GM12865 (cell line): ENCODE results near the gene PARVA.

Experiments
- DNase-seq: peaks from one replicate; pipeline ENCODE4 v3.0.0; 2010; ENCODE audit warnings: low read depth
- H3K4me3 ChIP-seq: 2 replicates; pipeline ENCODE4 v1.5.1; 2011; ENCODE audit warnings: mild to moderate bottlenecking, low read depth, low read length, control low read depth
- CTCF ChIP-seq: IDR thresholded peaks from 2 replicates; pipeline ENCODE4 v1.5.1; 2011; ENCODE audit warnings: low read length, control low read depth, low read depth, inconsistent platforms; ENCODE audit not compliant: insufficient read depth; ENCODE audit errors: missing control alignments

The PARVA gene

GRCh38 chr11:12377106-12377823 is at the start of gene PARVA:
TSS of gene PARVA (plus strand) at chr11:12377571. CDS start at chr11:12377648, 77 bp downstream.
- no peak for TF ChIP-seq CTCF
- DNase-seq = no peak
- no peak within 1 kb of the TSS for H3K4me3 ChIP-seq

- no peak overlapping the region for H3K4me3 ChIP-seq
- DNase-seq = no peak
- TF ChIP-seq CTCF = no peak
Measured at GRCh38 chr11:12329169-12329568, 48.2 kb upstream of the PARVA start.

- H3K4me3 ChIP-seq = no peak overlapping the region
- no peak for TF ChIP-seq CTCF
- no peak for DNase-seq
Measured at GRCh38 chr11:12329797-12330196, 47.6 kb upstream of the PARVA start.

- no peak for DNase-seq
- no peak for TF ChIP-seq CTCF
- no peak overlapping the region for H3K4me3 ChIP-seq
Measured at GRCh38 chr11:12330485-12331231, 46.7 kb upstream of the PARVA start.

GRCh38 chr11:12331239-12331874 is 46.0 kb upstream of the PARVA start:
- H3K4me3 ChIP-seq = no peak overlapping the region
- peak; percentile 68 for TF ChIP-seq CTCF
- DNase-seq = peak; percentile 75

- TF ChIP-seq CTCF = no peak
- H3K4me3 ChIP-seq = no peak overlapping the region
- no peak for DNase-seq
Measured at GRCh38 chr11:12343526-12343925, 33.8 kb upstream of the PARVA start.
